ENCODE measurements around the gene CTNND2. TPM values are rescaled to one million over a fixed set of nuclear protein-coding genes. Genes with fewer than 3 reads are reported as not detected.

CTNND2 gene
- total RNA-seq, 4 donors from 2014 or later, result 1.3 to 2.5 (median 2.1) TPM

GRCh38 chr5:10946050-10946449 is 958.2 kb downstream of the CTNND2 start:
- TF ChIP-seq EP300 (IDR thresholded peaks at IDR 0.05) (no peak), POLR2A (IDR thresholded peaks at IDR 0.05; ENCODE audit: low read depth) (no peak), CTCF (IDR thresholded peaks at IDR 0.05) (no peak), POLR2AphosphoS5 (IDR thresholded peaks at IDR 0.05) (no peak)
- no peaks in the 10 kb centered on the region for H3K27me3 ChIP-seq
- H3K36me3 ChIP-seq, result no peaks in the 10 kb centered on the region
- DNase-seq (ENCODE audit: extremely low spot score), result peak; percentile 89
- WGBS, result 67% methylated on average over 4 of the region's 4 CpGs
- no peaks in the 10 kb centered on the region for H3K4me1 ChIP-seq
- intact Hi-C loops (cut with DNase I), result no loop called here
- no peak overlapping the region for H3K27ac ChIP-seq (replicated peaks in 1 of 4)
- H3K9me3 ChIP-seq, result no peaks in the 10 kb centered on the region
- H3K4me3 ChIP-seq, result no peak overlapping the region

- peaks cover 0 to 4% (median 0%) of the 10 kb centered on the region in 4 donors for H3K27me3 ChIP-seq
- no peak overlapping the region for H3K4me3 ChIP-seq
- intact Hi-C loops (cut with DNase I), result no loop called here
- no peaks in the 10 kb centered on the region for H3K4me1 ChIP-seq
- no peaks in the 10 kb centered on the region for H3K9me3 ChIP-seq
- 89% methylated on average over 4 of the region's 4 CpGs for WGBS
- H3K36me3 ChIP-seq, result no peaks in the 10 kb centered on the region
- H3K27ac ChIP-seq (replicated peaks in 1 of 4), result no peak overlapping the region
- TF ChIP-seq CTCF (IDR thresholded peaks at IDR 0.05) (no peak), POLR2AphosphoS5 (IDR thresholded peaks at IDR 0.05) (no peak), POLR2A (IDR thresholded peaks at IDR 0.05; ENCODE audit: low read depth) (no peak), EP300 (IDR thresholded peaks at IDR 0.05) (no peak)
- peak; percentile 62 for DNase-seq (ENCODE audit: extremely low spot score)
These were observed 962.3 kb downstream of the CTNND2 start for GRCh38 chr5:10941900-10942299.

- intact Hi-C loops (cut with DNase I), result no loop called here
- no peaks in the 10 kb centered on the region for H3K36me3 ChIP-seq
- H3K4me1 ChIP-seq, result no peaks in the 10 kb centered on the region
- H3K27ac ChIP-seq (replicated peaks in 1 of 4), result no peak overlapping the region
- peaks cover 0 to 4% (median 0%) of the 10 kb centered on the region in 4 donors for H3K27me3 ChIP-seq
- 93% methylated on average over 14 of the region's 14 CpGs for WGBS
- DNase-seq (ENCODE audit: extremely low spot score), result peak; percentile 57
- TF ChIP-seq POLR2A (IDR thresholded peaks at IDR 0.05; ENCODE audit: low read depth) (no peak), POLR2AphosphoS5 (IDR thresholded peaks at IDR 0.05) (no peak), CTCF (IDR thresholded peaks at IDR 0.05) (no peak), EP300 (IDR thresholded peaks at IDR 0.05) (no peak)
- H3K4me3 ChIP-seq, result no peak overlapping the region
- H3K9me3 ChIP-seq, result no peaks in the 10 kb centered on the region
These were observed 968.0 kb downstream of the CTNND2 start for GRCh38 chr5:10936081-10936855.

GRCh38 chr5:10935536-10935935 is 968.7 kb downstream of the CTNND2 start:
- TF ChIP-seq POLR2AphosphoS5 (IDR thresholded peaks at IDR 0.05) (no peak), EP300 (IDR thresholded peaks at IDR 0.05) (no peak), POLR2A (IDR thresholded peaks at IDR 0.05; ENCODE audit: low read depth) (no peak), CTCF (IDR thresholded peaks at IDR 0.05) (no peak)
- H3K27ac ChIP-seq (replicated peaks in 1 of 4), result no peak overlapping the region
- H3K4me3 ChIP-seq, result no peak overlapping the region
- H3K4me1 ChIP-seq, result no peaks in the 10 kb centered on the region
- intact Hi-C loops (cut with DNase I), result no loop called here
- DNase-seq (ENCODE audit: extremely low spot score), result peak; percentile 68
- H3K36me3 ChIP-seq, result no peaks in the 10 kb centered on the region
- H3K9me3 ChIP-seq, result no peaks in the 10 kb centered on the region
- peaks cover 0 to 4% (median 0%) of the 10 kb centered on the region in 4 donors for H3K27me3 ChIP-seq

Data from esophagus muscularis mucosa (tissue), 4 donors.